Measurements from ENCODE around the gene NTRK3. TPM values are rescaled to one million over a fixed set of nuclear protein-coding genes. Genes with fewer than 3 reads are reported as not detected.

The NTRK3 gene
- total RNA-seq, 6 experiments from 2014 or later, result 0.35 to 0.75 (median 0.46) TPM

- 52% methylated on average over 4 of the region's 4 CpGs for WGBS (ENCODE audit: insufficient coverage, low coverage, low lambda C conversion rate, missing lambda C conversion rate)
- intact Hi-C loops (cut with DNase I), result no loop called here
These were observed 108.8 kb downstream of the NTRK3 start for GRCh38 chr15:88147760-88148159.

GRCh38 chr15:88144921-88145653 lies 111.5 kb downstream of the NTRK3 start:
- Histone ChIP-seq H3K27me3 (no peaks in the 10 kb centered on the region), H3K27ac (no peak overlapping the region), H3K4me3 (no peak overlapping the region), H3K36me3 (no peaks in the 10 kb centered on the region), H3K9me3 (no peaks in the 10 kb centered on the region), H3K4me1 (no peaks in the 10 kb centered on the region)
- intact Hi-C loops (cut with DNase I), result no loop called here
- DNase-seq (no peak), ATAC-seq (no peak)
- TF ChIP-seq CTCF (IDR thresholded peaks at IDR 0.05), result no peak
- no peak for TF ChIP-seq POLR2A (IDR thresholded peaks at IDR 0.05)
- WGBS (ENCODE audit: insufficient coverage, low coverage, low lambda C conversion rate, missing lambda C conversion rate), result 54% methylated on average over 7 of the region's 7 CpGs

More at GRCh38 chr15:88147760-88148159, 108.8 kb downstream of the NTRK3 start:
- Histone ChIP-seq H3K9me3 (no peaks in the 10 kb centered on the region), H3K36me3 (no peaks in the 10 kb centered on the region), H3K4me1 (no peaks in the 10 kb centered on the region), H3K27me3 (no peaks in the 10 kb centered on the region), H3K27ac (no peak overlapping the region), H3K4me3 (no peak overlapping the region)
- no peak for ATAC-seq
- no peak for TF ChIP-seq POLR2A (IDR thresholded peaks at IDR 0.05)
- TF ChIP-seq CTCF (IDR thresholded peaks at IDR 0.05), result no peak
- no peak for DNase-seq

- Histone ChIP-seq H3K27me3 (no peaks in the 10 kb centered on the region), H3K9me3 (no peaks in the 10 kb centered on the region), H3K4me1 (no peaks in the 10 kb centered on the region), H3K4me3 (no peak overlapping the region), H3K36me3 (no peaks in the 10 kb centered on the region), H3K27ac (no peak overlapping the region)
- intact Hi-C loops (cut with DNase I), result no loop called here
- WGBS (ENCODE audit: insufficient coverage, low coverage, low lambda C conversion rate, missing lambda C conversion rate), result 86% methylated on average over 4 of the region's 6 CpGs
- ATAC-seq, result no peak
- DNase-seq, result no peak
- no peak for TF ChIP-seq POLR2A (IDR thresholded peaks at IDR 0.05)
- TF ChIP-seq CTCF (IDR thresholded peaks at IDR 0.05), result no peak
These were observed 114.4 kb downstream of the NTRK3 start for GRCh38 chr15:88142121-88142520.

- WGBS (ENCODE audit: insufficient coverage, low coverage, low lambda C conversion rate, missing lambda C conversion rate), result 83% methylated on average over 3 of the region's 6 CpGs
- Histone ChIP-seq H3K4me3 (no peak overlapping the region), H3K9me3 (no peaks in the 10 kb centered on the region), H3K27ac (no peak overlapping the region), H3K36me3 (no peaks in the 10 kb centered on the region), H3K27me3 (no peaks in the 10 kb centered on the region), H3K4me1 (no peaks in the 10 kb centered on the region)
- no peak for DNase-seq
- intact Hi-C loops (cut with DNase I), result no loop called here
- ATAC-seq, result no peak
- TF ChIP-seq POLR2A (IDR thresholded peaks at IDR 0.05), result no peak
- no peak for TF ChIP-seq CTCF (IDR thresholded peaks at IDR 0.05)
These were observed 115.2 kb downstream of the NTRK3 start for GRCh38 chr15:88141269-88141889.
